HepG2 (cell line): Measurements from ENCODE around the gene RCCD1. TPM values are rescaled to one million over a fixed set of nuclear protein-coding genes. Genes with fewer than 3 reads are reported as not detected.

Source experiments
- BATF2 ChIP-seq: sonication (generic); formaldehyde crosslinking; IDR thresholded peaks from 2 replicates; pipeline ENCODE4 v1.8.0; 2022; ENCODE audit warnings: mild to moderate bottlenecking, missing genetic modification reagents, moderate library complexity
- ELF3 ChIP-seq: IDR thresholded peaks from 2 replicates; pipeline ENCODE4 v1.6.1; 2016; ENCODE audit warnings: missing genetic modification reagents, missing compliant biosample characterization
- EP300 ChIP-seq, 3 experiments: sonication (generic) in 1 of 3; formaldehyde crosslinking in 1 of 3; IDR thresholded peaks; 2 replicates each; pipeline versions ENCODE4 v1.5.1 to v1.6.1; 2011 to 2020; ENCODE audit warnings: low read depth in 2 of 3, low read length in 2 of 3, borderline replicate concordance in 1 of 3, improper control_type of control experiment in 1 of 3, mild to moderate bottlenecking in 1 of 3, missing genetic modification reagents in 1 of 3, moderate library complexity in 1 of 3
- GLI4 ChIP-seq: sonication (generic); formaldehyde crosslinking; IDR thresholded peaks from 2 replicates; pipeline ENCODE4 v1.5.1; 2020; ENCODE audit warnings: missing genetic modification reagents, mild to moderate bottlenecking, moderate library complexity, borderline replicate concordance
- KAT7 ChIP-seq: IDR thresholded peaks from 2 replicates; pipeline ENCODE4 v1.6.1; 2018; ENCODE audit warnings: borderline replicate concordance, missing compliant biosample characterization
- NFKBIZ ChIP-seq: IDR thresholded peaks from 2 replicates; pipeline ENCODE4 v1.6.1; 2018; ENCODE audit warnings: missing genetic modification reagents, missing compliant biosample characterization
- NR2F2 ChIP-seq: IDR thresholded peaks from 2 replicates; pipeline ENCODE4 v1.6.1; 2012; ENCODE audit warnings: low read depth, inconsistent platforms, borderline replicate concordance
- NR3C1 ChIP-seq: sonication (generic); formaldehyde crosslinking; IDR thresholded peaks from 2 replicates; pipeline ENCODE4 v1.4.0; 2020; ENCODE audit warnings: missing genetic modification reagents
- PCBP1 ChIP-seq: fragments of 200-400 bp; formaldehyde crosslinking; IDR thresholded peaks from 2 replicates; pipeline ENCODE4 v1.6.1; 2017; ENCODE audit warnings: mild to moderate bottlenecking, low read depth, low read length, borderline replicate concordance
- PCBP2 ChIP-seq: fragments of 200-400 bp; formaldehyde crosslinking; optimal IDR thresholded peaks from 2 replicates; pipeline ENCODE3; 2018; ENCODE audit warnings: low read length, low read depth; ENCODE audit not compliant: poor library complexity, severe bottlenecking
- PTBP1 ChIP-seq: fragments of 200-400 bp; formaldehyde crosslinking; IDR thresholded peaks from 2 replicates; pipeline ENCODE4 v1.6.1; 2018; ENCODE audit warnings: low read length, low read depth; ENCODE audit not compliant: poor library complexity, severe bottlenecking
- SMC3 ChIP-seq: IDR thresholded peaks from 2 replicates; pipeline ENCODE4 v1.6.1; 2011; ENCODE audit warnings: low read length, improper control_type of control experiment
- THYN1 ChIP-seq: sonication (generic); formaldehyde crosslinking; IDR thresholded peaks from 2 replicates; pipeline ENCODE4 v1.8.1; 2023; ENCODE audit warnings: low read depth, mild to moderate bottlenecking, moderate library complexity, missing genetic modification reagents, borderline replicate concordance
- TRAFD1 ChIP-seq: sonication (generic); formaldehyde crosslinking; IDR thresholded peaks from 2 replicates; pipeline ENCODE4 v1.5.1; 2020; ENCODE audit warnings: missing genetic modification reagents, mild to moderate bottlenecking, borderline replicate concordance
- ZBTB2 ChIP-seq: sonication (generic); formaldehyde crosslinking; IDR thresholded peaks from 2 replicates; pipeline ENCODE4 v1.8.0; 2022; ENCODE audit warnings: low read depth, missing genetic modification reagents
- ZFAT ChIP-seq: sonication (generic); formaldehyde crosslinking; conservative IDR thresholded peaks from 2 replicates; pipeline ENCODE4 v1.8.1; 2023; ENCODE audit warnings: missing genetic modification reagents, inconsistent platforms
- ZNF280B ChIP-seq: sonication (generic); formaldehyde crosslinking; IDR thresholded peaks from 2 replicates; pipeline ENCODE4 v1.5.0; 2020; ENCODE audit warnings: missing genetic modification reagents, mild to moderate bottlenecking, borderline replicate concordance
- ZNF446 ChIP-seq: sonication (generic); formaldehyde crosslinking; IDR thresholded peaks from 2 replicates; pipeline ENCODE4 v1.5.0; 2020; ENCODE audit warnings: mild to moderate bottlenecking, missing genetic modification reagents
- ZNF580 ChIP-seq: IDR thresholded peaks from 2 replicates; pipeline ENCODE4 v1.6.1; 2016; ENCODE audit warnings: low read depth, borderline replicate concordance
- ZNF629 ChIP-seq: sonication (generic); formaldehyde crosslinking; conservative IDR thresholded peaks from 2 replicates; pipeline ENCODE4 v1.5.0; 2020; ENCODE audit warnings: missing genetic modification reagents
- ZNF766 ChIP-seq: sonication (generic); formaldehyde crosslinking; IDR thresholded peaks from 2 replicates; pipeline ENCODE4 v1.5.0; 2020; ENCODE audit warnings: missing genetic modification reagents, borderline replicate concordance
- ZSCAN20 ChIP-seq: sonication (generic); formaldehyde crosslinking; IDR thresholded peaks from 2 replicates; pipeline ENCODE4 v1.4.0; 2020; ENCODE audit warnings: missing genetic modification reagents, mild to moderate bottlenecking, borderline replicate concordance
- polyA plus RNA-seq, 8 experiments: library from polyadenylated mRNA; depleted of rRNA in 3 of 8; stranded (reverse) in 7 of 8; unstranded in 1 of 8; fragments of >200 nt; fragmentation: Illumina TruSeq in 4 of 8; extraction: Trizol in 4 of 8; gene quantifications; 2 replicates each; pipeline versions ENCODE4 v1.2.1 to v1.2.3, GENCODE V29; 2011 to 2016; ENCODE audit warnings: low read depth in 4 of 8, missing spikeins in 1 of 8, mixed read lengths in 1 of 8; ENCODE audit not compliant: insufficient read depth in 1 of 8
- total RNA-seq, 5 experiments: library from RNA; depleted of rRNA; stranded (reverse); fragments of >200 nt; fragmentation: Illumina TruSeq; extraction: Trizol; gene quantifications; 2 replicates each; pipeline ENCODE4 v1.2.3, GENCODE V29; 2016; ENCODE audit warnings: low read depth in 1 of 5

Gene RCCD1
- total and polyA plus RNA-seq, 2 of the 13 experiments (the other 11 are each of a cell fraction or from before 2014, with no cell fraction given): 14.1 to 15.1 TPM

- TF ChIP-seq ZNF629 (CRISPR knock-in tag) (peak; percentile 71), PCBP1 (0 out of 2 replicates have a peak, but pooled peaks have one; percentile 32), PCBP2 (no peak), GLI4 (peak; percentile 79; the same call in 1 of the 2 replicates), ZFAT (CRISPR knock-in tag) (no peak), BATF2 (CRISPR knock-in tag) (no peak), ZNF580 (CRISPR knock-in tag) (peak; percentile 84), ZNF766 (CRISPR knock-in tag) (peak; percentile 18; the same call in 1 of the 2 replicates), NFKBIZ (CRISPR knock-in tag) (peak; percentile 43), NR3C1 (CRISPR knock-in tag) (no peak), TRAFD1 (CRISPR knock-in tag) (peak; percentile 16; the same call in 1 of the 2 replicates), NR2F2 (no peak; the same call in 1 of the 2 replicates), ZBTB2 (CRISPR knock-in tag) (no peak), KAT7 (CRISPR knock-in tag) (peak; percentile 48; the same call in 1 of the 2 replicates), ZSCAN20 (CRISPR knock-in tag) (peak; percentile 76; the same call in 1 of the 2 replicates), ELF3 (CRISPR knock-in tag) (peak; percentile 51), ZNF446 (peak; percentile 45; the same call in 1 of the 2 replicates), ZNF280B (CRISPR knock-in tag) (peak; percentile 74; the same call in 1 of the 2 replicates), THYN1 (CRISPR knock-in tag) (no peak), PTBP1 (no peak), SMC3 (peak; percentile 31; the same call in 1 of the 2 replicates), EP300 (IDR thresholded peaks at IDR 0.05; ENCODE audit: low read depth in 2 of 2, low read length in 2 of 2) (no peak), EP300 (CRISPR knock-in tag; IDR thresholded peaks at IDR 0.05; ENCODE audit: borderline replicate concordance) (peak; percentile 28; the same call in 1 of the 2 replicates)
These were observed 22.6 kb upstream of the RCCD1 start, which contains the start of gene HDDC3 (continued) for GRCh38 chr15:90931828-90932659.
